Activated T-helper 1 cell treated with anti-CD3 and anti-CD28 coated beads, Interleukin-2, amount 50 U/mL, for 16 hours (primary cell): ENCODE data around the gene PRKAG1.

Experiments used
- DNase-seq, 2 donors: peaks; one replicate each; pipeline ENCODE4 v3.0.0-alpha.2; 2020; ENCODE audit warnings: low read depth in 1 of 2, low spot score in 1 of 2

Gene PRKAG1

GRCh38 chr12:49032679-49033447 lies 14.3 kb upstream of the PRKAG1 start:
- no peak for DNase-seq

- DNase-seq, result no peak
Observed at GRCh38 chr12:49032276-49032675, 13.7 kb upstream of the PRKAG1 start.

DNA sequence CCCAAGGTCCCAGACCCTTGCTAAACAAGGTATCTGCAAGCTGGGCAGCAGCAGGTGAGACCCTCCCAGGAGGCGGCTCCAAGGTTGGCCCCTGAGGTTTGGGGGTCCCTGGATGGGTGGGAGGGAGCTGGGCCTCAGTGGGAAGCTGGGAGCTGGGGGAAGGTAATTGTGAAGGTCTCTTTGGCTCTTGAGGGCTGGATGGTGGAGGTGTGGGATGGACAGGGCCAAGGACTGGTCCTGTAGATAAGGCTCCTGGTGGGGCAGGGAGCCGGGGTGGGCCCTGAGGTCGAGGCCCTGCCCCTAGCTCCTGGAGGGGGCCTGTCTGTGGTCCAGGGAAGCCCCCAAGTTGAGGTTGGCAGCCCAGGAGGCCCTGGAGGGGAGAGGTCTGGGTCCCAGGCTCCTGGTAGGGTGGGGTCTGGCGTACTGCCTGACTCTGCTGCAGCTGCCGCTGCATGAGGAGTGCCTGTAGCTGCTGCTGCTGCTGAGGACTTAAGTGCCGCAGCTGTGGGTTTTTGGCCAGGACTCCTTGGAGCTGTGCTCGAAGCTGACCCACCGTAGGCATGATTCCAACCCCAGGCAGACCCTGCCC lies 13.1 kb upstream of the PRKAG1 start:
- no peak for DNase-seq

- DNase-seq, result no peak
Observed at GRCh38 chr12:49030714-49031572, 12.4 kb upstream of the PRKAG1 start.

DNA sequence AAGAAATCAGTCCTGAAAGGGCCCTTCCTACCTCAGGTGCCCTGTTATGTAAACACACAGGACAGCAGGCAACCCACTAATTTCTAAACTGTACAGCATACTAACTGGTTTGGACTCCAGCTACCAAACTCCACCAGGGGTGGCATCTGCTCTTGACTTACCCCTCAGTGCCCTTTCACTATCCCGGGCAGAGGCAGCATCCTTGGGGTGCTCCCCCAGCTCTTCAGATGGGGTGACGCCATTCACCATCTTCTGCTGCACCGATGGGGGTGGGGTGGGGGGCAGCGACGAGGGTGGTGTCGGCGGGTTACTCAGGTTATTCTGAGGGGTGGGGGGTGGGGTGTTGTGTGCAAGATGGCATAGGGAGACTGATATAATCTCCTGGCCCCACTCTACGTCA lies 11.5 kb upstream of the PRKAG1 start:
- no peak for DNase-seq

DNA sequence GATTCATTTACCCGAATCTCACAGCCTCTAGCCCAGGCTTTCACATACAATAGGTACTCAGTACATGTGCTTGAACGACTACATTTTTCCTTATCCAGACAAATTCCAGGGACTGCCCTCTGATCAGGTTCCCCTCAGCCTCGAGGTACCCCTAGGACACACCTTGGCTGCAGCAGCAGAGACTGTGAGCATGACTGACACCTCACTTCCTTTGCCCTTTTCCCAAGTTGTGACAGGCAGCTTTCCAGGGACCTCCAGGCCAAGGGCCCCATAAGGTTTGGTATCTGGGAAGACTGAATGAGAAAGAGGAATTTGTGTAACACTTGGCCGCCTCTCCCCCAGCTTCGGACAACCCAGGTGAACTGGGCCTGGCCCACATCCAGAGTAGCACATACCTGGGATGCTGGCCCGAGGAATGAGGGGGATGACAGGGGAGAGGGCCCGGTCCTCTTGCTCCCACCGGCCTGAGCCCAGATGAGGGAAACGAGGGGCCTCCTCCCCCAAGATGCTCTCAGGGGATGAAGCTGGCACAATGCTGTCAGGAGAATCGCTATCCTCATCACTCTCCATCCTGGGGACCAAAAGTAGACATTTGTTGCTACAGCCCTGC lies 10.2 kb upstream of the PRKAG1 start:
- no peak for DNase-seq

GRCh38 chr12:49027846-49028555 lies 9.4 kb upstream of the PRKAG1 start:
- DNase-seq, result no peak

DNA sequence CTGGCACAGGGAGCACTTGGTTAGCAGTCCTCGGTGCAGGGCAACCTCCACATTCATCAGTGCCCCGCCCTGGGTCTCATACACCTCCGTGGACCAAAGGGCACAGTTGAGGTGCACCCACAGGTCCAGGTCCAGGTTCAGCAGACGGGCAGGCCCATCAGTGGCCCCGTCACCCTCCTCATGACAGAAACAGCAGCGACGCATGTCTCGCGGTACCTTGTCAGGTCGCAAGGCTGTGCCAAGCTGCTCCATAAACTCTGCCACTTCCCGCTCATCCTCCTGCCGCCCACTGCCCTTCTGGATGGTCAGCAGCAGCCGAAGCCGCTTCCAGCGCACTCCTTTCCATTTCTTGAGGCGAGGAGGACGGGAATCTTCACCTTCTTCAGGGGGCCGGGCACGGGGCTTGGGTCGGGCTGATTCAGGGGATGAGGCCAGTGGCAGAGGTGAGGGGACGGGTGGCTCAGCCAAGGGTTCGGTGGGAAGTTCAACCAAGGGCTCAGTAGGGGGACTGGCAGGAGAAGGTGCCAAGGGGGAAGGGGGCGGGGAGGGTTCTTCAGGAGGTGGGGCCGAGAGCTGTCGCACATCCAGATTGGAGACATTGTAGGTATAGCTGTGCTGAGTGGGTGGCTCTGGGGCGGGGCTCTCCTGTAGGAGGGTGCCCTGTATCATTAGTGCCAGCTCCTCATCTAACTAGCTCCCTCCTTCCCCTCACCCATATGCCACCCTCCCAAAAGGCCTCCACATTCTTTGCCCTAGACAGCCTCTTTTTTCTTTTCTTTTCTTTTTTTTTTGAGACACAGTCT lies 8.3 kb upstream of the PRKAG1 start:
- no peak for DNase-seq

- no peak for DNase-seq
Observed at GRCh38 chr12:49026101-49026500, 7.5 kb upstream of the PRKAG1 start.

DNA sequence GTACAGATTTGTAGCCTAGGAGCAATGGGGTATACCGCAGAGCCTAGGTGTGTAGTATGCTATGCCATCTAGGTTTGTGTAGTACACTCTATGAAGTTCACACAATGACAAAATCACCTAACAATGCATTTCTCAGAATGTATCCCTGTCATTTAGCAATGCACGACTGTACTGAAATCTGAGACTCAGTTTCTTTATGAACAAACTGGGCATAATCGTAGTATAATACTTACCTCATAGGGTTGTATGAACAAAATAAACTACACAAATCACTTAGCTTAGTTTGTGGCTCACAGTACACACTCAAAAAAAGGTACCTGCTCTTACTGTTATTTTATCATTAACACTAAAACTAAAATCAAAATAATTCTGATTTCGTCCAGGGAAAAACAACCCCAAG lies 6.9 kb upstream of the PRKAG1 start:
- DNase-seq, result no peak

- DNase-seq, result no peak
Observed at GRCh38 chr12:49024543-49024942, 6.0 kb upstream of the PRKAG1 start.

DNA sequence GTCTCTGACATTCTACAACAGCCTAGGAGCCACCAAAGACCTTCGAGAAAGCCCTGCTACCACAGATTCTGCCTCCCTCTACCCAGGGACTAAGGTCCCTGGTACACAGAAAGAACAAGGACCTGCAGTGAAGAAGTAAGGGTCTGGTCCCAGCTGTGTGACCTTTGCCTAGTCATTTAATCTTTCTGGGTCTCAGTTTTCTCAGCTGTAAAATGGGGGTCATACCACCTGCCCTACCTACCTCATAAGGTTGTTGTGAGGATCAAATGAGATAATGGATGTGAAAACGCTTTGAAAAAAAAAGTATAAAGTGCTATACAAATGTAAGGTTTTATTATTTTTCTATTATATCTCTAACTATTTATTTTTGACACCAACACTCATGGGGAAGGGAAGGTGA lies 5.2 kb upstream of the PRKAG1 start:
- no peak for DNase-seq

GRCh38 chr12:49022558-49023178 lies 4.1 kb upstream of the PRKAG1 start:
- no peak for DNase-seq

- no peak for DNase-seq
Observed at GRCh38 chr12:49021292-49021915, 2.8 kb upstream of the PRKAG1 start.

DNA sequence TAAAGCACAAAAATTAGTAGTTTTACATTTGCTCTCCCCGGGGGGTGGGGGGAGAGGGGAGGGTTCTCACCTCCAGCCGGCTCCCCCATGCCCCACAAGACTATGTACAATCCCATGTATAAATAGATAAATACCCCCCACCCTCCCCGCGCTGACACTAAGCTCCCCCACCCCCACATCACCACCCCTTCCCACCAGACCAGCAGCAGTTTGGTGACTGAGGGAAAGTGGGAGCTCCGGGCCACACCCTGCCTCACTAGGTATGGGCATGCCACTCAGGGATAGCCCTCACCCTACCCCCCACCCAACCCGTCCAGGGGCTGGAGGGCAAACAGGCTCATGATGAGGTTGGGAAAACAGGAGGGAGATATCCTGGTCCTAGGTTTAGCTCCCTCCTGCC lies 1.9 kb upstream of the PRKAG1 start:
- DNase-seq, result no peak

DNA sequence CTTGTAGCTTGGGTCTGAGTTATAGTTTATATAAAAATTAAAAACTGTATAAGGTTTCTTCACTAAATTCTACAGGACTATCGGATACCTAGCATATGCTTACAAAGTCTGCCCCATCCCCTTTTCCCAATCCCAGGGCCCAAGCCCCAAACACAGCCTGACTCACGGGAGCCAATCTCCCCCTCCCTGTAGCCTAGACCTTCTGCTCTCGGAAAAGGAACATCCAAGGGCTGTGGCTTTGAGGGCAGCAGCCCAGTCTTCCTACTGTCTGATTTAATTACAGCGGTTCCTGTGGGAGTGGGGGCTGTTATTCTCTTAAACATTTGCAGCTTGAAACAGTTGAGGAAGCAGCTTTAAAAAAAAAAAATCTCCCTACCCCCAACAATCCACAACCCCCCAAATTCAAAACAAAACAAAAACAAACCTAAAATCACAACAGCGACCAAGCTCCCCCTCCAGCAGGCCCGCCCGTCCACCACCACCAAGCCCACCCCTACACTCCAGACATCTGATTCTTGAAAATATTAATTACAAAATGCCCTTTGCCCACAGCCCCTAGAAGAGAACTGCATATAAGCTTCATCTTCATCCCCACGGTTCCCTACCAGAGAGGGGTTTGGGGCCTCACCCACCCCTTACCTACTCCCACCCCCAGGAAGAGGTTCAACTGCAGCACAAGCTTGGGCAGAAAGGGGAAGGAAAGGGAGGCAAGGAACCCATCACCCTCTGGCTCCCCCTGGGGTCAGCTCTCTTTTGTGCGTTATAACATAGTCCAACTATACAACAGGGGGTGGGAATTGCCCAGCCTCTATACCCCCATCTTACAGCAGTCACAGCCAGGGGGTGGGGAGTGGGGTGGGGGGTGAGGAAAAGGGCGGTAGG lies 1.1 kb upstream of the PRKAG1 start:
- DNase-seq, result no peak

DNA sequence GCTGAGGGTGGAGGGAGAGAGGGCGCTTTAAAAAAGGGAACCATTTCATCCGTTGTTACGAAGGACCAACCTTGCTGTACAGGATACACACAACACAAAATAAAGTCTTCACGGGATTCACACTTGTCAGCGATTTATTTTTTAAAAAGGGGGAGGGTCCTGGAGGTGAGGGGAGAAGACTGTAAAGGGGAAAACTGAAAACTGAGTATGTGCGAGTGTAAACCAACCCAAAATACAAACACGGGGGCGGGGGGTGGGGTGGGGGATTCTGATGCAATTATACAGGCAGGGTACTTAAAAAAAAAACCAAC lies 499 bp upstream of the PRKAG1 start:
- DNase-seq, result no peak

DNA sequence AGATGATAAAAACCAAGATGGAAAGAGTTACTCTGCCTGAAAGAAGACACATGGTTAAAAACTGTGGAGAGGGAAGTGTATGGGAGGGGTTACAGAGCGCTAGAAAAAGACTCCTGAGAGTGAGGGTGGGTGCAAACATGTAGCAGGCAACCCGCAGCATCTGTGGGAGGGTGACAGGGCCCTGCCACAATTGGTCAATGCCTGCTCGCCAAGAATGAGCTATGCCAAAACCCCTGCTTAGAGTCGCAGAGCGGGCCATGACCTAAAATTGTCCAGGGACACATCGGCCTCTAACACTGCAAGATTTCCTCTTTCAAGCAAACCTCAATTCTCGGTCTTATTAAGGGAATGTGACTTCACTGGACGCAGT lies 700 bp downstream of the PRKAG1 start:
- DNase-seq, result no peak

DNA sequence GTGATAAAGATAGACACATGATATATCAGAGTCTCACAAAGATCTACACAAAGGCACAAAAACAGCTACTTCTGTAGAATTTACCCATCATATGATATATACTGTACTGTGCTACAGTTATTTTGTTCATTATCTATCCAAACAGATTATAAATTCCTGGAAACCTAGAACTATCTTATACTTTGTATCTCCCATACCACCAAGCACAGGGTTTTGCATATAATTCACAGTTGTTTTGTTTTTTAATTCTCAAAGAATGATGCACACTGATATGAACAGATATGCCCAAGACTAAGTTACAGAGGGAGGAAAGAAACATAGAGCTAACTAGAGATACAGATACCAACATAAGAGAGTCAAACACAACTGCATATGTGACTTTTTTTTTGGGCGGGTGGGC lies 3.4 kb downstream of the PRKAG1 start:
- DNase-seq, result no peak
